Upper lobe of left lung (tissue), 6 donors: ENCODE data around the gene RPL35. TPM values are rescaled to one million over a fixed set of nuclear protein-coding genes. Genes with fewer than 3 reads are reported as not detected.
A peak's percentile ranks its signal among the peaks of the same experiment; 100 is the strongest.

Source experiments
- ATAC-seq, 2 donors: fragments of 200-7000 bp; cut with Tn5 transposase; one replicate each; pipeline ENCODE4 v1.9.1; 2022; ENCODE audit warnings: mild to moderate bottlenecking in 2 of 2, moderate library complexity in 2 of 2; ENCODE audit not compliant: low FRiP score in 2 of 2
- DNase-seq, 2 donors: peaks; one replicate each; pipeline ENCODE4 v3.0.0-alpha.2; 2019 to 2020
- H3K27ac ChIP-seq, 4 donors: fragments of 200-600 bp; sonication (generic); one replicate each; pipeline ENCODE4 v1.5.1; 2016 to 2019
- H3K27me3 ChIP-seq, 4 donors: fragments of 200-600 bp; sonication (generic); one replicate each; pipeline ENCODE4 v1.5.1; 2017 to 2019
- H3K36me3 ChIP-seq, 4 donors: fragments of 200-600 bp; sonication (generic); one replicate each; pipeline ENCODE4 v1.5.1; 2016 to 2019
- H3K4me1 ChIP-seq, 4 donors: fragments of 200-600 bp; sonication (generic); one replicate each; pipeline ENCODE4 v1.5.1; 2018 to 2019
- H3K4me3 ChIP-seq, 4 donors: fragments of 200-600 bp; sonication (generic); one replicate each; pipeline ENCODE4 v1.5.1; 2017 to 2019; ENCODE audit warnings: mild to moderate bottlenecking in 2 of 4, moderate library complexity in 1 of 4
- H3K9me3 ChIP-seq, 4 donors: fragments of 200-600 bp; sonication (generic); one replicate each; pipeline ENCODE4 v1.5.1; 2018 to 2019
- EP300 ChIP-seq, 4 donors: sonication (generic); formaldehyde crosslinking; IDR thresholded peaks; one replicate each; pipeline ENCODE4 v1.5.1; 2017; ENCODE audit warnings: antibody characterized with exemption in 4 of 4, control low read depth in 2 of 4
- POLR2A ChIP-seq, 4 donors: fragments of 450-650 bp; IDR thresholded peaks; one replicate each; pipeline ENCODE4 v1.5.1; 2016 to 2017; ENCODE audit warnings: antibody characterized with exemption in 4 of 4, mild to moderate bottlenecking in 2 of 4
- POLR2AphosphoS5 ChIP-seq, 2 donors: sonication (generic); formaldehyde crosslinking; IDR thresholded peaks; one replicate each; pipeline ENCODE4 v1.5.1; 2017; ENCODE audit warnings: antibody characterized with exemption in 2 of 2
- WGBS, 2 donors: methylation state at CpG; one replicate each; pipeline ENCODE4 v1.1.5; 2017 to 2018; 5-methylcytosine and 5-hydroxymethylcytosine counted together
- total RNA-seq, 6 donors: library from RNA; depleted of rRNA in 4 of 6; stranded (reverse); fragments of >200 nt in 4 of 6; gene quantifications; one replicate each; pipeline versions ENCODE4 v1.1.0 to v1.2.1, GENCODE V29; 2016 to 2021
- TF ChIP-seq, protein P1 (sequence below), 6 experiments: fragments of 450-650 bp in 4 of 6; fragments of 200-600 bp in 2 of 6; sonication (generic) in 2 of 6; IDR thresholded peaks; one replicate each; pipeline ENCODE4 v1.5.1; 2016 to 2019; ENCODE audit warnings: antibody characterized with exemption in 6 of 6
- donor health status: DM: no; HTN: no; CAD: no; lungs with moderate emphysema.
- donor health status: DM: no; HTN: yes; CAD: no; lungs with severe emphysema.

Gene RPL35
- total RNA-seq, 6 donors from 2014 or later = 646 to 1,381 (median 944) TPM

DNA sequence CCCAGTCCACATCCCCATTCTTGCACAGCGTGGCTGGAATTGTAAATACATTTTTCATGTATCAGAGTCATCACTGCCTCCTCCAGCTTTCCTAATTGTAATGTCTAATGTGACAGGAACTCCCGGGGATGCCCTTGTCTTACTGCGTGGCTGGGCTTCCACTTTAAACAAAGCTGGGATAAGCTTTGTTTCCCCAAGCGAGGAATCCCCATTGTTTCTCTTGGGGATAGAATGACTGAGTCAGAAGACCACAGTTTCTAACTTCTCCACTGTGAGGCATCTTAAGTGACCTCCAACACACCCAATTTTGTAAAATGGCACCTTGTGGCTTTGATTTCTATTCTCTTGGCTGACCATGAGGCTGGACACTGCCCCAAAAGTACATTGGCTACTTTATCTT is 22.6 kb upstream of the RPL35 start:
- no peak for DNase-seq
- TF ChIP-seq, protein P1, sequence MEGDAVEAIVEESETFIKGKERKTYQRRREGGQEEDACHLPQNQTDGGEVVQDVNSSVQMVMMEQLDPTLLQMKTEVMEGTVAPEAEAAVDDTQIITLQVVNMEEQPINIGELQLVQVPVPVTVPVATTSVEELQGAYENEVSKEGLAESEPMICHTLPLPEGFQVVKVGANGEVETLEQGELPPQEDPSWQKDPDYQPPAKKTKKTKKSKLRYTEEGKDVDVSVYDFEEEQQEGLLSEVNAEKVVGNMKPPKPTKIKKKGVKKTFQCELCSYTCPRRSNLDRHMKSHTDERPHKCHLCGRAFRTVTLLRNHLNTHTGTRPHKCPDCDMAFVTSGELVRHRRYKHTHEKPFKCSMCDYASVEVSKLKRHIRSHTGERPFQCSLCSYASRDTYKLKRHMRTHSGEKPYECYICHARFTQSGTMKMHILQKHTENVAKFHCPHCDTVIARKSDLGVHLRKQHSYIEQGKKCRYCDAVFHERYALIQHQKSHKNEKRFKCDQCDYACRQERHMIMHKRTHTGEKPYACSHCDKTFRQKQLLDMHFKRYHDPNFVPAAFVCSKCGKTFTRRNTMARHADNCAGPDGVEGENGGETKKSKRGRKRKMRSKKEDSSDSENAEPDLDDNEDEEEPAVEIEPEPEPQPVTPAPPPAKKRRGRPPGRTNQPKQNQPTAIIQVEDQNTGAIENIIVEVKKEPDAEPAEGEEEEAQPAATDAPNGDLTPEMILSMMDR (IDR thresholded peaks at IDR 0.05) = no peak
- no peak for TF ChIP-seq EP300 (IDR thresholded peaks at IDR 0.05)
- TF ChIP-seq POLR2A (IDR thresholded peaks at IDR 0.05) = no peak
- no peak for TF ChIP-seq POLR2AphosphoS5 (IDR thresholded peaks at IDR 0.05)

DNA sequence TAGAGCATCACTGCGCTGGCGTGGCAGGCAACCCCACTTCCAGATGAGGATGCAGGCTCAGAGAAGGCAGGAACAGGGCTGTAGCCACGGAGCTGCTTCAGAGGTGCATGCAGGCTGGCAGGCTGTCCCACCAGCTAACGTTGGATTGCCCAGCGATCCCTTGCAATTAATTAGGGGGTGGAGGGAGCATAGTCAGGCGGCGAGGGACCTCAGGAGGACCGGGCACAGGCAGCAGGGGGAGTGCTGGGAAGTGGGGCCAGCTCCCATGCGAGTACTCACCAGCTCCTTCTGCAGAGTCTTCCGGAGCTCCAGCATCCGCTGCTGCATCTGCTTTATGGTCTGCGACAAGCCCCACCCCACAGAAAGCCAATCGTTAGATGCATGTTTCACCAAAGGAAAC is 20.5 kb upstream of the RPL35 start:
- 42 to 82% methylated on average over 2 to 13 of the region's 13 CpGs for WGBS, 2 donors
- no peak overlapping the region for H3K4me3 ChIP-seq
- TF ChIP-seq POLR2A (IDR thresholded peaks at IDR 0.05) (no peak), POLR2AphosphoS5 (IDR thresholded peaks at IDR 0.05) (no peak), EP300 (IDR thresholded peaks at IDR 0.05) (no peak)
- TF ChIP-seq, protein P1 (IDR thresholded peaks at IDR 0.05) = no peak
- peaks cover 0 to 7% (median 3%) of the 10 kb centered on the region in 4 donors for H3K4me1 ChIP-seq
- ATAC-seq (no peak), DNase-seq (peak in 1 of 2 donors; percentile 24)
- H3K27me3 ChIP-seq = no peaks in the 10 kb centered on the region
- H3K27ac ChIP-seq = no peak overlapping the region
- peaks cover 12 to 94% (median 78%) of the 10 kb centered on the region in 4 donors for H3K36me3 ChIP-seq
- no peaks in the 10 kb centered on the region for H3K9me3 ChIP-seq

More for the DNA sequence above, 22.6 kb upstream of the RPL35 start:
- Histone ChIP-seq H3K4me3 (no peak overlapping the region), H3K27me3 (no peaks in the 10 kb centered on the region), H3K36me3 (peaks cover 17 to 94% (median 80%) of the 10 kb centered on the region in 4 donors), H3K27ac (no peak overlapping the region), H3K9me3 (no peaks in the 10 kb centered on the region), H3K4me1 (no peaks in the 10 kb centered on the region)
- 84 to 87% methylated on average over 4 of the region's 4 CpGs for WGBS, 2 donors
- no peak for ATAC-seq

DNA sequence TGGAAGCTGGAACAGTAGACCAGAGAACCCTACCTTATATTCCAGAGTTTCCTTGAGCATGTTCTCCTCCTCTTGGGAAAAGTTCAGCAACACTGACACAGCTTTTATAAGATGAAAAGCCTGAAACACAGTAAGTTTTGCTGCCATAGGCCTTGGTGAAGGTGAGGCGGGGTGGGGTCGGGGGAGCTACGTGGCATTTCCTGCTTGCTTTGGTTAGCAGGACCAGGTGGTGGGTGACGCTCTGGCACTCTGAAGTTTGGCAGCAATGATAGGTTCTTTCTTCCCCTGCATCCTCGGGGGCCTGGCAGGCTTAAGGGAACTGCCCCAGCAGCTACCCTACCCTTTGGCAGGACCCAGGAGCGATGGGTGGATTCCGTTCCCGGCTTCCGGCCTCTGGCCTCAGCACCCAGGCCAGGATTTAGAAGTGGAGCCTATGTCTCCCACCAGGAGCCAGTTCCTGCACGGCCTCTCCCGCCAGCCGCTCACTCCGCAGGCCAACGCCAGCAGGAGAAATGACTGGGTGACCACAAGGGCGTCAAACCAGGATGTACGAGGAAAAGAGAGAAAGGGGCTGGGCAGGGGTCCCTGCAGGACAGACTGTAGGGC is 19.5 kb upstream of the RPL35 start:
- 92% methylated on average over 15 to 16 of the region's 16 CpGs for WGBS, 2 donors
- peak in 1 of 2 donors; percentile 54 for DNase-seq
- no peaks in the 10 kb centered on the region for H3K9me3 ChIP-seq

DNA sequence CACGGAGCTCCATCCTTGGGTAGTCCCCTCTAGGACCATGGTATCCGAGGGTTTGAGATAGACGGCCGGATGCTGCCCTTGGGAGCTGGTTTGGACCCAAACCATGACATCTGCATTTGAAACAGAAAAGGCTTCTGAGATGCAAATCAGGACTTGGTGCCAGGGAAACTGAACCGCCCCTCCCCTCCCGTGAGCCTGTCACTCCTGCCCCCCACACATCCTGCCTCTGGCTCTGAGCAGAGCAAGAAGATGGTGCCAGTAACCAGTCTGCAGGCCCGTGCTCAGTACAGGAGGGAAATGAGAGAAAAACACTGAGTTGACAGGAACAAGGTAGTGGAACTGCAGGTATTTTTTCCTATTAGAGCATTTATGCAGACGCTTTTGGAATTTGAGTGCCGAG is 18.7 kb upstream of the RPL35 start:
- Histone ChIP-seq H3K4me3 (no peak overlapping the region), H3K4me1 (peaks cover 0 to 7% (median 3%) of the 10 kb centered on the region in 4 donors), H3K27ac (no peak overlapping the region), H3K27me3 (no peaks in the 10 kb centered on the region), H3K36me3 (peaks cover 20 to 94% (median 79%) of the 10 kb centered on the region in 4 donors), H3K9me3 (no peaks in the 10 kb centered on the region)
- 75% methylated on average over 9 of the region's 9 CpGs for WGBS, 2 donors
- no peak for DNase-seq
- no peak for TF ChIP-seq POLR2A (IDR thresholded peaks at IDR 0.05)
- TF ChIP-seq EP300 (IDR thresholded peaks at IDR 0.05) = no peak
- TF ChIP-seq, protein P1 (IDR thresholded peaks at IDR 0.05) = no peak
- no peak for TF ChIP-seq POLR2AphosphoS5 (IDR thresholded peaks at IDR 0.05)
- ATAC-seq = no peak

More for the DNA sequence above, 19.5 kb upstream of the RPL35 start:
- ATAC-seq = no peak
- TF ChIP-seq POLR2A (IDR thresholded peaks at IDR 0.05) = no peak
- TF ChIP-seq EP300 (IDR thresholded peaks at IDR 0.05) = no peak
- TF ChIP-seq, protein P1 (IDR thresholded peaks at IDR 0.05) = no peak
- no peak for TF ChIP-seq POLR2AphosphoS5 (IDR thresholded peaks at IDR 0.05)
- Histone ChIP-seq H3K4me1 (peaks cover 0 to 7% (median 3%) of the 10 kb centered on the region in 4 donors), H3K27me3 (no peaks in the 10 kb centered on the region), H3K27ac (no peak overlapping the region), H3K4me3 (no peak overlapping the region), H3K36me3 (peaks cover 12 to 94% (median 79%) of the 10 kb centered on the region in 4 donors)

DNA sequence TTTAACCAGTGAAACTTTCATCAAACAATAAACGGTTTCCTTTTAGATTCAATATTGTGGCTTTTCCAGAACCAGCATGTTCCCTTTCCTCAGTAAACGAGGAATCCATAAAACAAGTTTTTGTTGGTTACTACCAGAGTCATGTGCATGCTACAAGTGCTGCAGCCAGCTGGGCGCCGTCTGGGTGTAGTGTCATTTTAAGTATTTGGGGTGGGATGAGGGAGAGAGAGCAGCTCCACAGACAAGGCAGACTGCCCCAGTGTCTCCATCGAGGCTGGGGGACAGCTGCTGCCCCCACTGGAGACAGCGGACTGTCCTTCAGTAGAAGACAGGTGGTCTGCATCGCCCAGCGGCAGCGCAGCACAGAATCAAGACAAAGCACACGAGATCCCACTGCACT is 17.5 kb upstream of the RPL35 start:
- no peak for ATAC-seq
- TF ChIP-seq EP300 (IDR thresholded peaks at IDR 0.05) (no peak), POLR2A (IDR thresholded peaks at IDR 0.05) (no peak), POLR2AphosphoS5 (IDR thresholded peaks at IDR 0.05) (no peak)
- TF ChIP-seq, protein P1 (IDR thresholded peaks at IDR 0.05) = no peak
- H3K36me3 ChIP-seq = peaks cover 29 to 94% (median 82%) of the 10 kb centered on the region in 4 donors
- H3K4me3 ChIP-seq = no peak overlapping the region
- peak in 1 of 2 donors; percentile 36 for DNase-seq
- H3K27me3 ChIP-seq = no peaks in the 10 kb centered on the region
- no peak overlapping the region for H3K27ac ChIP-seq
- 74 to 79% methylated on average over 10 of the region's 10 CpGs for WGBS, 2 donors
- H3K9me3 ChIP-seq = no peaks in the 10 kb centered on the region
- H3K4me1 ChIP-seq = peaks cover 0 to 9% (median 4%) of the 10 kb centered on the region in 4 donors
